A549 (cell line): Measurements from ENCODE around the gene RAPGEF5. TPM values are rescaled to one million over a fixed set of nuclear protein-coding genes. Genes with fewer than 3 reads are reported as not detected.

ENCODE experiments used
- ATAC-seq, 2 experiments: fragments of 200-7000 bp in 1 of 2; fragments of >200 bp in 1 of 2; cut with Nextera tagmentation in 1 of 2; cut with Tn5 transposase in 1 of 2; 3 replicates each; pipeline versions ENCODE4 v1.8.0 to v1.9.1; 2018 to 2020; ENCODE audit warnings: mild to moderate bottlenecking in 1 of 2, moderate library complexity in 1 of 2
- CTCF ChIA-PET: fragments of 300-600 bp; sonication (Branson Sonifier 250); formaldehyde crosslinking; extraction: SDS; loops from one replicate; lab custom pipeline; 2021; ENCODE audit warnings: antibody characterized with exemption, inconsistent platforms; lab: Yijun Ruan, JAX
- POLR2A ChIA-PET: fragments of 350-600 bp; formaldehyde crosslinking; extraction: SDS; loops from one replicate; lab custom pipeline; 2021; ENCODE audit warnings: antibody characterized with exemption, inconsistent platforms; lab: Yijun Ruan, JAX
- DNase-seq, 2 experiments: peaks; one replicate each; pipeline versions ENCODE4 v3.0.0 to v3.0.0-alpha.2; 2011 to 2016; ENCODE audit warnings: low read depth in 1 of 2, low spot score in 1 of 2
- FAIRE-seq: peaks from 2 replicates; lab custom pipeline; 2011; peaks lifted over from hg19 to GRCh38; lab: Jason Lieb, UNC
- H3K27ac ChIP-seq, 2 experiments: fragments of >200 bp; sonication (Bioruptor Twin); formaldehyde crosslinking; 3 replicates each; pipeline ENCODE4 v1.5.1; 2016 to 2017
- H3K4me1 ChIP-seq: fragments of >200 bp; sonication (Bioruptor Twin); formaldehyde crosslinking; 3 replicates; pipeline ENCODE4 v1.6.1; 2016
- H3K4me2 ChIP-seq: fragments of >200 bp; sonication (Bioruptor Twin); formaldehyde crosslinking; 3 replicates; pipeline ENCODE4 v1.6.1; 2016
- H3K4me3 ChIP-seq: fragments of >200 bp; sonication (Bioruptor Twin); formaldehyde crosslinking; 3 replicates; pipeline ENCODE4 v1.5.1; 2016
- H3K9me3 ChIP-seq: fragments of >200 bp; sonication (Bioruptor Twin); formaldehyde crosslinking; 3 replicates; pipeline ENCODE4 v1.6.1; 2016
- BCL3 ChIP-seq: fragments of >200 bp; sonication (Bioruptor Twin); formaldehyde crosslinking; IDR thresholded peaks from 3 replicates; pipeline ENCODE4 v1.6.1; 2016
- BHLHE40 ChIP-seq: IDR thresholded peaks from 2 replicates; pipeline ENCODE4 v1.6.1; 2012; ENCODE audit warnings: low read depth, low read length, inconsistent platforms
- CBX2 ChIP-seq: fragments of 200-600 bp; sonication (generic); IDR thresholded peaks from 2 replicates; pipeline ENCODE4 v1.6.1; 2016; ENCODE audit warnings: low read depth, mild to moderate bottlenecking, borderline replicate concordance
- CEBPB ChIP-seq, 2 experiments: fragments of >200 bp in 1 of 2; sonication (Bioruptor Twin) in 1 of 2; formaldehyde crosslinking in 1 of 2; IDR thresholded peaks; 2 replicates each; pipeline ENCODE4 v1.6.1; 2012 to 2016
- CHD2 ChIP-seq: fragments of 150-350 bp; IDR thresholded peaks from 2 replicates; pipeline ENCODE4 v1.6.1; 2014; ENCODE audit warnings: low read length; ENCODE audit not compliant: partially characterized antibody
- EHMT2 ChIP-seq: fragments of 200-600 bp; sonication (generic); IDR thresholded peaks from 2 replicates; pipeline ENCODE4 v1.6.1; 2016; ENCODE audit warnings: antibody characterized with exemption, low read depth, mild to moderate bottlenecking, moderate library complexity
- FOSL2 ChIP-seq, 2 experiments: fragments of 450-650 bp in 1 of 2; fragments of >200 bp in 1 of 2; sonication (Bioruptor Twin) in 1 of 2; formaldehyde crosslinking; IDR thresholded peaks; 2 replicates each; pipeline versions ENCODE4 v1.5.0 to v1.6.1; 2016 to 2020; ENCODE audit warnings: mild to moderate bottlenecking in 1 of 2, moderate library complexity in 1 of 2
- HDAC2 ChIP-seq: fragments of 200-600 bp; sonication (generic); IDR thresholded peaks from 2 replicates; pipeline ENCODE4 v1.6.1; 2016
- HEYL ChIP-seq: fragments of 250-450 bp; sonication (Bioruptor Pico); IDR thresholded peaks from 2 replicates; pipeline ENCODE4 v1.8.0; 2021; ENCODE audit warnings: mild to moderate bottlenecking, moderate library complexity
- HOXA7 ChIP-seq: fragments of 250-450 bp; sonication (Bioruptor Pico); IDR thresholded peaks from 2 replicates; pipeline ENCODE4 v1.5.0; 2020; ENCODE audit warnings: mild to moderate bottlenecking, moderate library complexity
- HOXB13 ChIP-seq: fragments of 250-450 bp; sonication (Bioruptor Pico); IDR thresholded peaks from 2 replicates; pipeline ENCODE4 v1.5.0; 2020; ENCODE audit warnings: low read depth, mild to moderate bottlenecking, moderate library complexity
- HOXB5 ChIP-seq: fragments of 250-450 bp; sonication (Bioruptor Pico); IDR thresholded peaks from 2 replicates; pipeline ENCODE4 v1.5.0; 2020; ENCODE audit warnings: mild to moderate bottlenecking, moderate library complexity
- JUNB ChIP-seq: fragments of >200 bp; sonication (Bioruptor Twin); formaldehyde crosslinking; IDR thresholded peaks from 2 replicates; pipeline ENCODE4 v1.6.1; 2016
- KDM5A ChIP-seq: fragments of 200-600 bp; sonication (generic); IDR thresholded peaks from 2 replicates; pipeline ENCODE4 v1.6.1; 2016; ENCODE audit warnings: antibody characterized with exemption, mild to moderate bottlenecking
- MYC ChIP-seq: IDR thresholded peaks from 2 replicates; pipeline ENCODE4 v1.6.1; 2012; ENCODE audit warnings: mild to moderate bottlenecking, inconsistent platforms, low read length, improper control_type of control experiment, borderline replicate concordance
- NR3C1 ChIP-seq: fragments of >200 bp; sonication (Bioruptor Twin); formaldehyde crosslinking; IDR thresholded peaks from 3 replicates; pipeline ENCODE4 v1.6.1; 2017
- POLR2A ChIP-seq: IDR thresholded peaks from 2 replicates; pipeline ENCODE4 v1.6.1; 2012; ENCODE audit warnings: mild to moderate bottlenecking, low read length
- POLR2AphosphoS2 ChIP-seq: conservative IDR thresholded peaks from 2 replicates; pipeline ENCODE4 v1.6.1; 2012; ENCODE audit warnings: low read length, improper control_type of control experiment, inconsistent platforms
- RAD21 ChIP-seq, 2 experiments: fragments of >200 bp in 1 of 2; sonication (Bioruptor Twin) in 1 of 2; formaldehyde crosslinking in 1 of 2; IDR thresholded peaks in 1 of 2; conservative IDR thresholded peaks in 1 of 2; 2 replicates in 1 of 2; 3 replicates in 1 of 2; pipeline ENCODE4 v1.6.1; 2012 to 2018; ENCODE audit warnings: inconsistent platforms in 1 of 2
- SMC3 ChIP-seq: fragments of >200 bp; sonication (Bioruptor Twin); formaldehyde crosslinking; IDR thresholded peaks from 3 replicates; pipeline ENCODE4 v1.6.1; 2018; ENCODE audit warnings: inconsistent platforms
- ZC3H11A ChIP-seq: fragments of 450-650 bp; IDR thresholded peaks from 2 replicates; pipeline ENCODE4 v1.6.1; 2014; ENCODE audit warnings: antibody characterized with exemption, mild to moderate bottlenecking
- ZSCAN20 ChIP-seq: fragments of 250-450 bp; sonication (Bioruptor Pico); IDR thresholded peaks from 2 replicates; pipeline ENCODE4 v1.8.0; 2022; ENCODE audit warnings: mild to moderate bottlenecking, moderate library complexity
- WGBS: methylation state at CpG from one replicate; pipeline ENCODE4 v1.1.6; 2017; ENCODE audit errors: missing lambda C conversion rate; 5-methylcytosine and 5-hydroxymethylcytosine counted together
- polyA plus RNA-seq, 4 experiments: library from polyadenylated mRNA; depleted of rRNA in 3 of 4; stranded (reverse); fragments of >200 nt; fragmentation: RNase III in 1 of 4; extraction: RNeasy Plus Mini Kit Qiagen cat#74134 plus additional on column Dnase treatment in 1 of 4; gene quantifications; 2 replicates in 3 of 4; 3 replicates in 1 of 4; pipeline ENCODE4 v1.2.3, GENCODE V29; 2011 to 2017
- TF ChIP-seq, protein P1 (sequence below): fragments of 150-350 bp; IDR thresholded peaks from 2 replicates; pipeline ENCODE4 v1.6.1; 2014; ENCODE audit warnings: low read depth, mild to moderate bottlenecking, low read length

The RAPGEF5 gene
- polyA plus RNA-seq, 2 of the 4 experiments (the other 2 are of a cell fraction), result 0.03 to 0.14 TPM

- TF ChIP-seq HDAC2 (no peak), HOXA7 (CRISPR knock-in tag) (no peak), POLR2AphosphoS2 (no peak), MYC (no peak), RAD21 (conservative IDR thresholded peaks at IDR 0.05 in 1 of 2, IDR thresholded peaks at IDR 0.05 in 1 of 2) (no peak), NR3C1 (no peak)
- POLR2A ChIA-PET, result no interaction called here
- no peaks in the 10 kb centered on the region for H3K9me3 ChIP-seq
- no peak for FAIRE-seq
- no peaks in the 10 kb centered on the region for H3K4me1 ChIP-seq
- no peak overlapping the region for H3K27ac ChIP-seq
- no peak overlapping the region for H3K4me2 ChIP-seq
- CTCF ChIA-PET, result interaction anchor here (0.5 to 1.5 kb wide), 4 partner anchors 19 to 824 kb away, joined by 3 to 6 read pairs (median 4); no protein-coding TSS in a partner anchor
- DNase-seq, result no peak
- no peak for ATAC-seq
- no peak overlapping the region for H3K4me3 ChIP-seq
These were observed 268.1 kb downstream of the RAPGEF5 start for GRCh38 chr7:22088827-22089226.

DNA sequence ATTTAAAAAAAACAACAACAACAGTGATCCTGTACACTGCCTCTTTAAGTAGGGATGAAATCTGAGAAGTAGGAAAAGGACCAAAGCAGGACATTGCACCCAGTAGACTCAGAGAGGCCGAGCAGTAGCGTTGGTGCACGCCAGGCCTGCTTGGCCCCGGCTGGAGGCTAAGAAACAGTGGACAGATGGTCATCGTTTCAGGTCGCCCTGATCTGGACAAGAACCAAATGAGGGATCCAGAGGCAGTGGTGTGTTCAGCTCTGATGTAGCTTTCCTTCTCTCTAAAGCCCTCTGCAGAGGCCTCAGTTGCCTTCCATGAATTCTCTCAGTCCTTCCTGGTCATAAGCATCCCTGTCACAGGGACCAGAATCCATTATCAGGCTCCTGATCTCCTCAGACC lies 269.1 kb downstream of the RAPGEF5 start:
- DNase-seq, result no peak
- no peak overlapping the region for H3K27ac ChIP-seq
- no peak overlapping the region for H3K4me2 ChIP-seq
- ChIA-PET POLR2A (no interaction called here), CTCF (interaction anchor here (1.3 kb wide), 1 partner anchor 18 kb away, joined by 3 read pairs; no protein-coding TSS in a partner anchor)
- no peaks in the 10 kb centered on the region for H3K4me1 ChIP-seq
- H3K4me3 ChIP-seq, result no peak overlapping the region
- no peak for FAIRE-seq
- ATAC-seq, result no peak
- H3K9me3 ChIP-seq, result no peaks in the 10 kb centered on the region
- 20% methylated on average over 6 of the region's 6 CpGs for WGBS
- TF ChIP-seq HOXB13 (CRISPR knock-in tag), result no peak
- TF ChIP-seq HOXB5, result no peak
- TF ChIP-seq SMC3, result no peak
- no peak for TF ChIP-seq CHD2
- no peak for TF ChIP-seq POLR2AphosphoS2
- TF ChIP-seq ZC3H11A, result no peak
- TF ChIP-seq HDAC2, result no peak
- no peak for TF ChIP-seq KDM5A

GRCh38 chr7:22083704-22084240 lies 273.2 kb downstream of the RAPGEF5 start:
- TF ChIP-seq CEBPB (IDR thresholded peaks at IDR 0.05), result no peak
- no peak for TF ChIP-seq NR3C1
- TF ChIP-seq FOSL2 (IDR thresholded peaks at IDR 0.05), result no peak
- TF ChIP-seq FOSL2 (CRISPR knock-in tag; IDR thresholded peaks at IDR 0.05), result no peak
- no peak for TF ChIP-seq HOXB5
- no peak for TF ChIP-seq CBX2
- no peak for TF ChIP-seq JUNB
- TF ChIP-seq, protein P1, sequence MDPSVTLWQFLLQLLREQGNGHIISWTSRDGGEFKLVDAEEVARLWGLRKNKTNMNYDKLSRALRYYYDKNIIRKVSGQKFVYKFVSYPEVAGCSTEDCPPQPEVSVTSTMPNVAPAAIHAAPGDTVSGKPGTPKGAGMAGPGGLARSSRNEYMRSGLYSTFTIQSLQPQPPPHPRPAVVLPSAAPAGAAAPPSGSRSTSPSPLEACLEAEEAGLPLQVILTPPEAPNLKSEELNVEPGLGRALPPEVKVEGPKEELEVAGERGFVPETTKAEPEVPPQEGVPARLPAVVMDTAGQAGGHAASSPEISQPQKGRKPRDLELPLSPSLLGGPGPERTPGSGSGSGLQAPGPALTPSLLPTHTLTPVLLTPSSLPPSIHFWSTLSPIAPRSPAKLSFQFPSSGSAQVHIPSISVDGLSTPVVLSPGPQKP, result no peak
- no peak for TF ChIP-seq ZSCAN20
- no peak for TF ChIP-seq HEYL (CRISPR knock-in tag)
- TF ChIP-seq KDM5A, result no peak
- no peak for TF ChIP-seq BHLHE40
- TF ChIP-seq BCL3, result no peak
- no peak for TF ChIP-seq POLR2A
- TF ChIP-seq EHMT2, result no peak
- TF ChIP-seq, all 56 proteins: peak for 0
- POLR2A ChIA-PET, result interaction anchor here (1.0 to 1.2 kb wide), 2 partner anchors 139 to 828 kb away, joined by 3 to 4 read pairs; no protein-coding TSS in a partner anchor
- CTCF ChIA-PET, result interaction anchor here (0.5 to 3.8 kb wide), 19 partner anchors 9 to 1246 kb away, joined by 3 to 31 read pairs (median 4); no protein-coding TSS in a partner anchor
- Histone ChIP-seq H3K9me3 (peaks cover 3% of the 10 kb centered on the region; the same call in 1 of the 3 replicates), H3K4me1 (no peaks in the 10 kb centered on the region), H3K4me3 (peak overlapping the region; percentile 46), H3K4me2 (peak overlapping the region; percentile 84), H3K27ac (peak overlapping the region; percentile 52 to 77)
- no peak for DNase-seq
- no peak for FAIRE-seq
- ATAC-seq, result no peak
- WGBS, result 40% methylated on average over 10 of the region's 10 CpGs
